ENCODE measurements around the gene ERC2. TPM values are rescaled to one million over a fixed set of nuclear protein-coding genes. Genes with fewer than 3 reads are reported as not detected.
A peak's percentile ranks its signal among the peaks of the same experiment; 100 is the strongest.

Gene ERC2
- total RNA-seq, 1 donor from 2014 or later = 48.3 TPM

DNA sequence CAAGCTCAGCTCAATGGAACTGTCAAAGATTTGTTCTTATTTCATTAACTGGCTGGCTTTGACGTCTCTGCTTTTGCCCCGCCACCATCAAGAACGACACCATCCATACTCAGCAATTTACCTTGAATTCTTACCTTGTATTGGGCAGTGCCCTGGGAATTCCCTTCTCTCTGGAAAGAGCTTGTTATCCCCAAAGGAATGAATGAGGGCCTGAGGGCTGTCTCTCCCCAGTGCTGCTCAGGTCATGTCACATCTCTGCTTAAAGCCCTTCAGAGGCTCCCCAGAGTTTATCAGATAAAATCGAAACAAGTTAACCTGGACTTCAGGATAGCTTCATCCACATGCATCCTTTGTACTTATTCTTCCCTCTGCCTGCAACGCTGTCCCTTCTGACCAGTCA lies 975.3 kb downstream of the ERC2 start:
- H3K36me3 Mint-ChIP-seq (ENCODE audit: unreplicated experiment) = no peaks in the 10 kb centered on the region
- H3K27ac Mint-ChIP-seq (ENCODE audit: unreplicated experiment) = no peak overlapping the region
- no peaks in the 10 kb centered on the region for H3K4me1 Mint-ChIP-seq (ENCODE audit: low read depth, unreplicated experiment)
- H3K27me3 Mint-ChIP-seq (ENCODE audit: unreplicated experiment) = peaks cover 9% of the 10 kb centered on the region
- TF ChIP-seq, protein P1, sequence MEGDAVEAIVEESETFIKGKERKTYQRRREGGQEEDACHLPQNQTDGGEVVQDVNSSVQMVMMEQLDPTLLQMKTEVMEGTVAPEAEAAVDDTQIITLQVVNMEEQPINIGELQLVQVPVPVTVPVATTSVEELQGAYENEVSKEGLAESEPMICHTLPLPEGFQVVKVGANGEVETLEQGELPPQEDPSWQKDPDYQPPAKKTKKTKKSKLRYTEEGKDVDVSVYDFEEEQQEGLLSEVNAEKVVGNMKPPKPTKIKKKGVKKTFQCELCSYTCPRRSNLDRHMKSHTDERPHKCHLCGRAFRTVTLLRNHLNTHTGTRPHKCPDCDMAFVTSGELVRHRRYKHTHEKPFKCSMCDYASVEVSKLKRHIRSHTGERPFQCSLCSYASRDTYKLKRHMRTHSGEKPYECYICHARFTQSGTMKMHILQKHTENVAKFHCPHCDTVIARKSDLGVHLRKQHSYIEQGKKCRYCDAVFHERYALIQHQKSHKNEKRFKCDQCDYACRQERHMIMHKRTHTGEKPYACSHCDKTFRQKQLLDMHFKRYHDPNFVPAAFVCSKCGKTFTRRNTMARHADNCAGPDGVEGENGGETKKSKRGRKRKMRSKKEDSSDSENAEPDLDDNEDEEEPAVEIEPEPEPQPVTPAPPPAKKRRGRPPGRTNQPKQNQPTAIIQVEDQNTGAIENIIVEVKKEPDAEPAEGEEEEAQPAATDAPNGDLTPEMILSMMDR (IDR thresholded peaks at IDR 0.05; ENCODE audit: partially characterized antibody, unreplicated experiment) = no peak
- DNase-seq = no peak
- no peaks in the 10 kb centered on the region for H3K9me3 Mint-ChIP-seq (ENCODE audit: unreplicated experiment)
- H3K4me3 Mint-ChIP-seq (ENCODE audit: unreplicated experiment) = no peak overlapping the region

DNA sequence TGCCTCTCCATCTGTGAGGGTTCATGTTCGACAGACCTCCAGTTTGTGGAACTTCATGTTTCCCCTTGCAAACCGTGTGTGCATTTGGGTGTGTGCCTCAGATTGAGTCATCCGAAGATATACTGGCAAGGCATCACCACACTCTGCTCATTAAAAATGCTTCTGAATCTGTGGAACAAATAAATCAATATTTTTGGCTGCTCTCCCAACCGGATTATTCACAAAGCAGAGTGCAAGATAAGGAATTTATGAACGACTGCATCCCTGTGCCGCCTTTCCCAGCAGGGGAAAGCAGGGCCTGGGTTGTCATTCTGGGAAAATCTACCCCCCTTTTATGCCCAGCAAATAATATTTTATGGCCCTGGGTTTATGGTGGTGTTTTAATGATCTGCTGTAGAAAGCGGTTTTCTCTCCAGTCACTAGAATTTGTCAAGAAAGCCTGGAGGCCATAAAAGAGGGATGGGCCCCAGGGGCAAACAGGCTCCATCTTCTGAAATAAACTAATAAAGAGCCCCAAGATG lies 976.9 kb downstream of the ERC2 start:
- Mint-ChIP-seq H3K27me3 (ENCODE audit: unreplicated experiment) (peaks cover 16% of the 10 kb centered on the region), H3K4me1 (ENCODE audit: low read depth, unreplicated experiment) (peaks cover 5% of the 10 kb centered on the region), H3K36me3 (ENCODE audit: unreplicated experiment) (no peaks in the 10 kb centered on the region), H3K9me3 (ENCODE audit: unreplicated experiment) (no peaks in the 10 kb centered on the region), H3K27ac (ENCODE audit: unreplicated experiment) (no peak overlapping the region), H3K4me3 (ENCODE audit: unreplicated experiment) (no peak overlapping the region)
- no peak for DNase-seq
- TF ChIP-seq, protein P1 (IDR thresholded peaks at IDR 0.05; ENCODE audit: partially characterized antibody, unreplicated experiment) = no peak

DNA sequence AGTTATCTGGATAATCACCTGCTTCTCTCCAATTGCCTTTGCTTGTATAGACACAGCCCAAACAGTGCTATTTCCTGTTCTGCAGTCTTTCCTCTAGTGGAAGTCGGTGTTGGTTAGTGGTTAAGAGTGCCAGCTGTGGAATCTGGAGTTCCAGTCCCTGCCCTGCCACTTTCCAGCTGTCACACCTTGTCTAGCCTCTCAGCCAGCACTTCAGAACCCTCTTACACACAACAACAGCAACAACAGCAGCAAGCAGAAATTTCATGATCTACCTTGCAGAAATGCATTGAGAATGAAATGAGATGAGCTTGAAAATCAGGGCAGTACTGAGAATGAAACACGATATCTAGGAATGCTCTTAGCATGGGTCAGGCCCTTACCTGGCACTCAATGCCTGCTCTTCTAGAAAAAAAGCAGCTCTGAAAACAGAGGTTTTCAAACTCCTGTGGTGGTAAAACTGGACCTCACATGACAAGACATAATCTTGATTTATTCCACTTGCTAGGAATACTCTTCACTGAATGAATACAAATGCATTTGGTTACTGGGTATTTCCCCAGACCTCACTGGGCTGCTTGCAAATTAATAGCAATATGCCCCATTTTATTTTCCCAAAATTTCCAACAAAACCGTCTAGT lies 977.9 kb downstream of the ERC2 start:
- Mint-ChIP-seq H3K36me3 (ENCODE audit: unreplicated experiment) (no peaks in the 10 kb centered on the region), H3K9me3 (ENCODE audit: unreplicated experiment) (peaks cover 3% of the 10 kb centered on the region), H3K4me3 (ENCODE audit: unreplicated experiment) (no peak overlapping the region), H3K27me3 (ENCODE audit: unreplicated experiment) (peaks cover 16% of the 10 kb centered on the region), H3K4me1 (ENCODE audit: low read depth, unreplicated experiment) (peaks cover 10% of the 10 kb centered on the region), H3K27ac (ENCODE audit: unreplicated experiment) (no peak overlapping the region)
- DNase-seq = no peak
- TF ChIP-seq, protein P1 (IDR thresholded peaks at IDR 0.05; ENCODE audit: partially characterized antibody, unreplicated experiment) = no peak

DNA sequence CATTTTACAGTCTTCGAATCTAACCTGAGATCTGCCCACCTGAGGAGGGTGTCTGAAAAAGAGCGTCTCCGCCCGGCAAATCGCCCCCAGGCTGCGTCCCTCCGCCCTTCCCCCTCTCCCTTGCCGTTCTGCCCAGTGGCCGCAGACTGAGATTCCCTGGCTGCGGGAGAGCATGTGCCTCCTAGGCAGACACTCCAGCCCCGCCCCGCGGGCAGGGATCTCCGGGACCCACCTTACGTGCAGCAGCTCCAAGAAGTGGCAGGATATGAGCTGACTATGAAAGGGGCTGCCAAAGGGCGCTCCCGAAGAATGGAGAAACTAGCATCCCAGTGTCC lies 978.5 kb downstream of the ERC2 start:
- TF ChIP-seq, protein P1 (IDR thresholded peaks at IDR 0.05; ENCODE audit: partially characterized antibody, unreplicated experiment) = no peak
- no peaks in the 10 kb centered on the region for H3K36me3 Mint-ChIP-seq (ENCODE audit: unreplicated experiment)
- peak overlapping the region; percentile 55 for H3K4me3 Mint-ChIP-seq (ENCODE audit: unreplicated experiment)
- peaks cover 11% of the 10 kb centered on the region for H3K4me1 Mint-ChIP-seq (ENCODE audit: low read depth, unreplicated experiment)
- H3K9me3 Mint-ChIP-seq (ENCODE audit: unreplicated experiment) = peaks cover 5% of the 10 kb centered on the region
- no peak overlapping the region for H3K27ac Mint-ChIP-seq (ENCODE audit: unreplicated experiment)
- peaks cover 17% of the 10 kb centered on the region for H3K27me3 Mint-ChIP-seq (ENCODE audit: unreplicated experiment)
- DNase-seq = peak; percentile 50

DNA sequence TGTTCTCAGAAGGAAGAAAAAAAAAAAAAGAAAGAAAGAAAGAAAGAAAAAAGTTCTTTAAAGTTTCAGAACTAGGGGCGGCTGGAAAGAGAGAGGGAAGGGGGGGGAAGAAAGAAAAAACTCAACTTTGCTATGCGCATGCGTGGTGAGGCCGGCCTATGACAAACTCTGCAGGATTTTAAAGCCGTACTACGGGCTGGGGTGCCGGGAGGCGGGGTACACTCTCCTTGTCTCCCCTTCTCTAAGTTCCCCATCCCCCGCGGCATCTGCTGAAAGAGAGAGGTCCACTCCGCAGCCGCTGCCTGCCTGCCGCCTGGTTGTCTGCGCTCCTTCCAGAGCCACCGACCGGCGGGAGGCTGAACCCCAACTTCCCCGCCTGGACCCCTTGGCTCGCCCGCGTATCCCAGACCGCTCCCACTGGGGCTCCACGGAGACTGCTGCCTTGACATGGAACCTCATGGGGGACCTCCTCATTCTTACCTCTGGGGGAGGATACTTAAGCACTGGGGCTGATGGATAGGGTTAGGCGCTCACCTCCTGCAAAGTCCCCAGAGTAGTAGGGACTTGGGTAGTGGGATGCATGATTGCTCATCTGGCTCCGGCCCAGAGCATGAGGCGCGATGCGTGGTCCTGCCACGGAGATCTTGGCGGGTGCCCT lies 979.7 kb downstream of the ERC2 start:
- Mint-ChIP-seq H3K9me3 (ENCODE audit: unreplicated experiment) (peaks cover 8% of the 10 kb centered on the region), H3K4me1 (ENCODE audit: low read depth, unreplicated experiment) (peaks cover 17% of the 10 kb centered on the region), H3K4me3 (ENCODE audit: unreplicated experiment) (peak overlapping the region; percentile 80), H3K27ac (ENCODE audit: unreplicated experiment) (no peak overlapping the region), H3K36me3 (ENCODE audit: unreplicated experiment) (no peaks in the 10 kb centered on the region), H3K27me3 (ENCODE audit: unreplicated experiment) (peaks cover 28% of the 10 kb centered on the region)
- TF ChIP-seq, protein P1 (IDR thresholded peaks at IDR 0.05; ENCODE audit: partially characterized antibody, unreplicated experiment) = no peak
- no peak for DNase-seq
